ENCODE data around the gene CEBPG. TPM values are rescaled to one million over a fixed set of nuclear protein-coding genes. Genes with fewer than 3 reads are reported as not detected.

CEBPG gene
- total and polyA plus RNA-seq, 3 experiments from 2014 or later, result 12.3 to 27.9 (median 27.8) TPM

GRCh38 chr19:33334271-33334670 is 39.2 kb upstream of the CEBPG start:
- POLR2A ChIA-PET, result no interaction called here
- CTCF ChIA-PET, result no interaction called here
- Histone ChIP-seq H3K4me3 (ENCODE audit: low read length) (no peak overlapping the region), H3K27me3 (ENCODE audit: insufficient read depth, low read length, poor library complexity, severe bottlenecking) (no peaks in the 10 kb centered on the region), H3K27ac (ENCODE audit: low read depth, low read length) (no peak overlapping the region), H3K9me3 (ENCODE audit: low read length) (no peaks in the 10 kb centered on the region), H3K4me1 (ENCODE audit: insufficient read depth, low read length) (no peaks in the 10 kb centered on the region), H3K36me3 (ENCODE audit: insufficient read depth, low read length) (no peaks in the 10 kb centered on the region)
- Mint-ChIP-seq H3K4me1 (no peaks in the 10 kb centered on the region), H3K4me3 (no peak overlapping the region), H3K36me3 (no peaks in the 10 kb centered on the region), H3K27ac (no peak overlapping the region), H3K27me3 (peaks cover 11 to 46% of the 10 kb centered on the region in 2 donors), H3K9me3 (no peaks in the 10 kb centered on the region)
- DNase-seq, result no peak

GRCh38 chr19:33335446-33335845 is 38.1 kb upstream of the CEBPG start:
- no peak for DNase-seq
- Mint-ChIP-seq H3K4me3 (no peak overlapping the region), H3K4me1 (no peaks in the 10 kb centered on the region), H3K9me3 (no peaks in the 10 kb centered on the region), H3K27ac (peak overlapping the region in 1 of 8 donors; percentile 82), H3K36me3 (no peaks in the 10 kb centered on the region), H3K27me3 (peaks cover 11 to 38% of the 10 kb centered on the region in 2 donors)
- ChIA-PET CTCF (no interaction called here), POLR2A (no interaction called here)
- Histone ChIP-seq H3K27me3 (ENCODE audit: insufficient read depth, low read length, poor library complexity, severe bottlenecking) (no peaks in the 10 kb centered on the region), H3K36me3 (ENCODE audit: insufficient read depth, low read length) (no peaks in the 10 kb centered on the region), H3K4me1 (ENCODE audit: insufficient read depth, low read length) (no peaks in the 10 kb centered on the region), H3K9me3 (ENCODE audit: low read length) (no peaks in the 10 kb centered on the region), H3K27ac (ENCODE audit: low read depth, low read length) (no peak overlapping the region), H3K4me3 (ENCODE audit: low read length) (no peak overlapping the region)

- H3K9me3 ChIP-seq (ENCODE audit: low read length), result no peaks in the 10 kb centered on the region
- H3K4me1 ChIP-seq (ENCODE audit: insufficient read depth, low read length), result no peaks in the 10 kb centered on the region
- no peaks in the 10 kb centered on the region for H3K27me3 ChIP-seq (ENCODE audit: insufficient read depth, low read length, poor library complexity, severe bottlenecking)
- ChIA-PET POLR2A (no interaction called here), CTCF (no interaction called here)
- Mint-ChIP-seq H3K36me3 (no peaks in the 10 kb centered on the region), H3K4me1 (no peaks in the 10 kb centered on the region), H3K27me3 (peaks cover 13 to 51% of the 10 kb centered on the region in 2 donors), H3K27ac (no peak overlapping the region), H3K9me3 (no peaks in the 10 kb centered on the region), H3K4me3 (no peak overlapping the region)
- DNase-seq, result no peak
- no peaks in the 10 kb centered on the region for H3K36me3 ChIP-seq (ENCODE audit: insufficient read depth, low read length)
- no peak overlapping the region for H3K4me3 ChIP-seq (ENCODE audit: low read length)
- no peak overlapping the region for H3K27ac ChIP-seq (ENCODE audit: low read depth, low read length)
Measured at GRCh38 chr19:33339016-33339984, 34.2 kb upstream of the CEBPG start.

GRCh38 chr19:33340991-33341390 is 32.5 kb upstream of the CEBPG start:
- H3K9me3 Mint-ChIP-seq, result no peaks in the 10 kb centered on the region
- Histone ChIP-seq H3K27me3 (ENCODE audit: insufficient read depth, low read length, poor library complexity, severe bottlenecking) (no peaks in the 10 kb centered on the region), H3K36me3 (ENCODE audit: insufficient read depth, low read length) (no peaks in the 10 kb centered on the region), H3K4me3 (ENCODE audit: low read length) (no peak overlapping the region), H3K4me1 (ENCODE audit: insufficient read depth, low read length) (no peaks in the 10 kb centered on the region), H3K27ac (ENCODE audit: low read depth, low read length) (no peak overlapping the region), H3K9me3 (ENCODE audit: low read length) (no peaks in the 10 kb centered on the region)
- H3K27ac Mint-ChIP-seq, result no peak overlapping the region
- DNase-seq, result no peak
- POLR2A ChIA-PET, result no interaction called here
- H3K27me3 Mint-ChIP-seq, result peaks cover 15 to 67% of the 10 kb centered on the region in 2 donors
- H3K4me3 Mint-ChIP-seq, result no peak overlapping the region
- CTCF ChIA-PET, result no interaction called here
- no peaks in the 10 kb centered on the region for H3K4me1 Mint-ChIP-seq
- H3K36me3 Mint-ChIP-seq, result no peaks in the 10 kb centered on the region

GRCh38 chr19:33343301-33343700 is 30.2 kb upstream of the CEBPG start:
- H3K9me3 Mint-ChIP-seq, result no peaks in the 10 kb centered on the region
- no peak overlapping the region for H3K27ac Mint-ChIP-seq
- no peak for DNase-seq
- ChIA-PET CTCF (no interaction called here), POLR2A (no interaction called here)
- no peaks in the 10 kb centered on the region for H3K36me3 ChIP-seq (ENCODE audit: insufficient read depth, low read length)
- no peaks in the 10 kb centered on the region for H3K9me3 ChIP-seq (ENCODE audit: low read length)
- H3K27ac ChIP-seq (ENCODE audit: low read depth, low read length), result no peak overlapping the region
- no peak overlapping the region for H3K4me3 ChIP-seq (ENCODE audit: low read length)
- no peaks in the 10 kb centered on the region for H3K4me1 Mint-ChIP-seq
- H3K27me3 Mint-ChIP-seq, result peaks cover 19 to 73% of the 10 kb centered on the region in 2 donors
- H3K27me3 ChIP-seq (ENCODE audit: insufficient read depth, low read length, poor library complexity, severe bottlenecking), result peaks cover 15% of the 10 kb centered on the region
- H3K4me3 Mint-ChIP-seq, result no peak overlapping the region
- H3K36me3 Mint-ChIP-seq, result no peaks in the 10 kb centered on the region
- H3K4me1 ChIP-seq (ENCODE audit: insufficient read depth, low read length), result no peaks in the 10 kb centered on the region

- Histone ChIP-seq H3K27me3 (ENCODE audit: insufficient read depth, low read length, poor library complexity, severe bottlenecking) (peaks cover 16% of the 10 kb centered on the region), H3K9me3 (ENCODE audit: low read length) (no peaks in the 10 kb centered on the region), H3K4me3 (ENCODE audit: low read length) (no peak overlapping the region), H3K27ac (ENCODE audit: low read depth, low read length) (no peak overlapping the region), H3K4me1 (ENCODE audit: insufficient read depth, low read length) (no peaks in the 10 kb centered on the region), H3K36me3 (ENCODE audit: insufficient read depth, low read length) (no peaks in the 10 kb centered on the region)
- H3K36me3 Mint-ChIP-seq, result no peaks in the 10 kb centered on the region
- no peaks in the 10 kb centered on the region for H3K4me1 Mint-ChIP-seq
- POLR2A ChIA-PET, result no interaction called here
- no peak overlapping the region for H3K4me3 Mint-ChIP-seq
- DNase-seq, result no peak
- H3K9me3 Mint-ChIP-seq, result no peaks in the 10 kb centered on the region
- peaks cover 21 to 77% of the 10 kb centered on the region in 2 donors for H3K27me3 Mint-ChIP-seq
- CTCF ChIA-PET, result no interaction called here
- no peak overlapping the region for H3K27ac Mint-ChIP-seq
Measured at GRCh38 chr19:33343859-33344572, 29.5 kb upstream of the CEBPG start.

GRCh38 chr19:33344573-33344925 is 29.0 kb upstream of the CEBPG start:
- CTCF ChIA-PET, result no interaction called here
- Mint-ChIP-seq H3K27me3 (peaks cover 21 to 75% of the 10 kb centered on the region in 2 donors), H3K36me3 (no peaks in the 10 kb centered on the region), H3K4me3 (no peak overlapping the region), H3K4me1 (no peaks in the 10 kb centered on the region), H3K27ac (no peak overlapping the region), H3K9me3 (no peaks in the 10 kb centered on the region)
- H3K36me3 ChIP-seq (ENCODE audit: insufficient read depth, low read length), result no peaks in the 10 kb centered on the region
- DNase-seq, result no peak
- POLR2A ChIA-PET, result no interaction called here
- H3K27ac ChIP-seq (ENCODE audit: low read depth, low read length), result no peak overlapping the region
- H3K4me3 ChIP-seq (ENCODE audit: low read length), result no peak overlapping the region
- H3K27me3 ChIP-seq (ENCODE audit: insufficient read depth, low read length, poor library complexity, severe bottlenecking), result peaks cover 16% of the 10 kb centered on the region
- H3K4me1 ChIP-seq (ENCODE audit: insufficient read depth, low read length), result no peaks in the 10 kb centered on the region
- H3K9me3 ChIP-seq (ENCODE audit: low read length), result no peaks in the 10 kb centered on the region

GRCh38 chr19:33345163-33345562 is 28.3 kb upstream of the CEBPG start:
- Mint-ChIP-seq H3K27me3 (peaks cover 19 to 74% of the 10 kb centered on the region in 2 donors), H3K27ac (no peak overlapping the region), H3K9me3 (peaks cover 0 to 4% (median 0%) of the 10 kb centered on the region in 5 donors), H3K4me1 (no peaks in the 10 kb centered on the region), H3K36me3 (no peaks in the 10 kb centered on the region), H3K4me3 (no peak overlapping the region)
- POLR2A ChIA-PET, result no interaction called here
- Histone ChIP-seq H3K4me1 (ENCODE audit: insufficient read depth, low read length) (no peaks in the 10 kb centered on the region), H3K36me3 (ENCODE audit: insufficient read depth, low read length) (no peaks in the 10 kb centered on the region), H3K27me3 (ENCODE audit: insufficient read depth, low read length, poor library complexity, severe bottlenecking) (peaks cover 16% of the 10 kb centered on the region), H3K9me3 (ENCODE audit: low read length) (no peaks in the 10 kb centered on the region), H3K27ac (ENCODE audit: low read depth, low read length) (no peak overlapping the region), H3K4me3 (ENCODE audit: low read length) (no peak overlapping the region)
- no peak for DNase-seq
- CTCF ChIA-PET, result no interaction called here

Data from CD8-positive, alpha-beta memory T cell (primary cell).